A549 (cell line): ENCODE results near the gene FERMT3.

Experiments
- CHD2 ChIP-seq: fragments of 150-350 bp; IDR thresholded peaks from 2 replicates; pipeline ENCODE4 v1.6.1; 2014; ENCODE audit warnings: low read length; ENCODE audit not compliant: partially characterized antibody
- CTCF ChIP-seq: fragments of >200 bp; sonication (Bioruptor Twin); formaldehyde crosslinking; IDR thresholded peaks from 3 replicates; pipeline ENCODE4 v1.5.1; 2016
- EP300 ChIP-seq, 2 experiments: fragments of >200 bp; sonication (Bioruptor Twin); formaldehyde crosslinking; IDR thresholded peaks; 2 replicates in 1 of 2; 3 replicates in 1 of 2; pipeline ENCODE4 v1.6.1; 2016 to 2017
- FOSB ChIP-seq: fragments of 250-450 bp; sonication (Bioruptor Pico); IDR thresholded peaks from 2 replicates; pipeline ENCODE4 v1.5.0; 2020; ENCODE audit warnings: mild to moderate bottlenecking, moderate library complexity
- HOXA7 ChIP-seq: fragments of 250-450 bp; sonication (Bioruptor Pico); IDR thresholded peaks from 2 replicates; pipeline ENCODE4 v1.5.0; 2020; ENCODE audit warnings: mild to moderate bottlenecking, moderate library complexity
- KDM1A ChIP-seq: fragments of 200-600 bp; sonication (generic); IDR thresholded peaks from 2 replicates; pipeline ENCODE4 v1.6.1; 2016; ENCODE audit warnings: low read depth, mild to moderate bottlenecking
- KDM5A ChIP-seq: fragments of 200-600 bp; sonication (generic); IDR thresholded peaks from 2 replicates; pipeline ENCODE4 v1.6.1; 2016; ENCODE audit warnings: antibody characterized with exemption, mild to moderate bottlenecking
- MAZ ChIP-seq: fragments of 150-350 bp; IDR thresholded peaks from 2 replicates; pipeline ENCODE4 v1.6.1; 2014; ENCODE audit warnings: antibody characterized with exemption, low read depth, low read length, borderline replicate concordance
- NPAS2 ChIP-seq: fragments of 250-450 bp; sonication (Bioruptor Pico); IDR thresholded peaks from 2 replicates; pipeline ENCODE4 v1.8.0; 2022; ENCODE audit warnings: mild to moderate bottlenecking, moderate library complexity, borderline replicate concordance
- POLR2A ChIP-seq: IDR thresholded peaks from 2 replicates; pipeline ENCODE4 v1.6.1; 2012; ENCODE audit warnings: mild to moderate bottlenecking, low read length
- REST ChIP-seq: fragments of 200-600 bp; sonication (generic); IDR thresholded peaks from 2 replicates; pipeline ENCODE4 v1.6.1; 2016; ENCODE audit warnings: antibody characterized with exemption, mild to moderate bottlenecking, moderate library complexity
- ZNF302 ChIP-seq: fragments of 250-450 bp; sonication (Bioruptor Pico); IDR thresholded peaks from 2 replicates; pipeline ENCODE4 v1.9.0; 2021; ENCODE audit warnings: inconsistent platforms, mild to moderate bottlenecking, moderate library complexity

DNA sequence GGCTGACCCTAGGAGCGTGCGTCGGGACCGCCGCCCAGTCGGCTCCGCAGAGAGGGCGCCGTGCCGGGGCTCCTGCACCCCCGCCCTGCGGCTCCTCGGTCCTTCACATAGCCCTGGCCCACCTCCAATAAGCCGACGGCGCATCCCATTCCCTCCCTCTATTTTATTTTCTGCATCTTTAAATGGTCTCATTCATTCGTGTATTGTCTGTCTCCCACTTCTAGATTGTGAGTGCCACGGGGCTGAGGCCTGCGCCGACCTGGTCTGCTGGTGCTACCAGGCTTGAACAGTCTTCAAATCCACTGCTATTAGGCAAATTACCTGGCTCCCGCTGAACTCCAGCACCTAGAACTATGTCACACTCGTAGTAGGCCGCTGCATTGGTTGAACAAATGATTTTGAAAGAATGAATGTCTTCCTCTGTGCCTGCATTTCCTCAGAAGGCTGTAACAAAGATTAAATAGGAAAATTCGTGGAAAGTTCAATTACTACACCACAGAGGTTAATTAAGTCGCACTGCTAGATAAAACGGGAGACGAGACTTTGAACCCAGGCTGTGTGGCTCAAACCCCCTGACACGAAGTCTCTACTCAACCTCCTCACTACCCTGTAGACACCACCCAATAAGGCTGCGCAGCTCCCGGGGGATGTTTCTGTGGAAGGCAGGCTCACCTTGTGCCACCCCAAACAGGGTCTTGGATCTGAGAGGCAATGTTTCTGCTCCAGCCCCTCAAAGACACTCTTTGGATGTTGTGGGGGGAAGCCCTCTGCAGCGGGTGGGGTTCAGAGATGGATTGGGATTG, 41.4 kb downstream of the FERMT3 start:
- TF ChIP-seq REST, result no peak
- TF ChIP-seq CTCF, result no peak
- TF ChIP-seq ZNF302, result no peak
- TF ChIP-seq FOSB (CRISPR knock-in tag), result no peak
- TF ChIP-seq KDM5A, result no peak
- no peak for TF ChIP-seq CHD2
- no peak for TF ChIP-seq POLR2A
- TF ChIP-seq KDM1A, result no peak
- TF ChIP-seq MAZ, result no peak
- TF ChIP-seq EP300 (IDR thresholded peaks at IDR 0.05), result no peak
- TF ChIP-seq NPAS2, result no peak
- no peak for TF ChIP-seq HOXA7 (CRISPR knock-in tag)
